Measurements from ENCODE around the gene VASP. TPM values are rescaled to one million over a fixed set of nuclear protein-coding genes. Genes with fewer than 3 reads are reported as not detected.
"Not testable (repeated sequence)": the region's sequence is repeated elsewhere in the genome, so short reads cannot be mapped to it uniquely, and the experiment has no call there.

VASP gene
- total RNA-seq, 1 experiment from 2014 or later: 269 TPM

DNA sequence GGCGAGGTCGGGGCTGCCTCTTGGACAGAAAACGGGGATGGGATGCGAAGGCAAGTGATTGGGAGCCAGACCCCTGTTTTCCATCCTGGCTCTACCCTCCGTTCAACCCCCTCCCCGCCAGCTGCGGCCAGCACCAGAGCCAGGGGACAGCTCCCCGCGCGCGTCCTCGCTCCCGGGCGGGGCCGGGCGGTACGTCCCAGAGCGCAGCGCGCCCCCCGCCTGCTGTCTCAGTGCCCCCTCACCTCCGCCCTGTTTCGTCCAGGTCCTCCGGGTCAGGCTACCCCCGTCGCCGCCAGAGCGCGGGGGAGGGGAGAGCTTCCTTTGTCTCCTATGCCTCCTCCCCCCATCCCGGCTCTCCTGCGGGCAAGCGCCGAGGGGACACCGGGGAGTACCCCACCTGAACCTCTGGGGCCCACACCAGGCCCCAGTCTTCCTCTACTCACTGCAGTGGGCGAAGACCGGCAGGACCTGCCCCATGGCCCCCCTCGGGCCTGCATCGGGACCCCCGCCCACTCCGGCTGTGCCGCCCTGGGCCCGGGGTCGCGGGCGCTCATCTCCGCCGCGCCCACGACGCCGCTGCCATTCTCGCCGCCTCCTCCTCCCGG is 10.8 kb upstream of the VASP start:
- DNase-seq (ENCODE audit: low read depth): no peak

DNA sequence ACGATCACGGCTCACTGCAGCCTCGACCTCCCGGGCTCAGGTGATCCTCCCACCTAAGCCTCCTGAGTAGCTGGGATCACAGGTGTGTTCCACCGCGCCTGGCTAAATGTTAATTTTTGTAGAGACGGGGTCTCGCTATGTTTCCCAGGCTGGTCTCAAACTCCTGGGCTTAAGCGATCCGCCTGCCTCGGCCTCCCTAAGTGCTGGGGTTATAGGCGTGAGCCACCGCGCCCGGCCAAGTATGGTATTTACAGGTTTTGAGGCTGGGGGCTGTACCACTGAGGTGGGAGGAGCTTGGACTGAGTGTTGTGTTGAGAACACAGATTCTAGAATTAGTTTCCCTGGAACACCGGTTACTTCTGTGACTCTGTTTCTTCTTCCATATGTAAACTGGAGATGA is 9.5 kb upstream of the VASP start:
- DNase-seq (ENCODE audit: low read depth): no peak

DNA sequence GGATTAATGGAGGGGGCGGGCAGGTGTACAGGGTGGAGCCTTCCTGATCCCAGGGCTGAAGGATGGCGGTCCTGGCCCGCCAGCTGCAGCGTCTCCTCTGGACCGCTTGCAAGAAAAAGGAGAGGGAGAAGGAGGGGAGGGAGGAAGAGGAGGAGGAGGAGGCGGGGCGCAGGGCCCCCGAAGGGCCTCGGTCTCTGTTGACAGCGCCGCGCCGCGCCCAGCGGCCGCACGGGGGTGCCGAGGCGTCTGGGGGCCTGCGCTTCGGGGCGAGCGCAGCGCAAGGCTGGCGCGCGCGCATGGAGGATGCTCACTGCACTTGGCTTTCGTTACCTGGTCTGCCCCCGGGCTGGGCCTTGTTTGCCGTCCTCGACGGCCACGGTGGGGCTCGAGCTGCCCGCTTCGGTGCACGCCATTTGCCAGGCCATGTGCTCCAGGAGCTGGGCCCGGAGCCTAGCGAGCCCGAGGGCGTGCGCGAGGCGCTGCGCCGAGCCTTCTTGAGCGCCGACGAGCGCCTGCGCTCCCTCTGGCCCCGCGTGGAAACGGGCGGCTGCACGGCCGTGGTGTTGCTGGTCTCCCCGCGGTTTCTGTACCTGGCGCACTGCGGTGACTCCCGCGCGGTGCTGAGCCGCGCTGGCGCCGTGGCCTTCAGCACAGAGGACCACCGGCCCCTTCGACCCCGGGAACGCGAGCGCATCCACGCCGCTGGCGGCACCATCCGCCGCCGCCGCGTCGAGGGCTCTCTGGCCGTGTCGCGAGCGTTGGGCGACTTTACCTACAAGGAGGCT is 8.7 kb upstream of the VASP start, which contains the start of gene PPM1N:
PPM1N (plus strand) TSS at position 33 of the 785 bp plus-strand sequence; CDS start at position 63, 30 bp downstream.
- no peak for DNase-seq (ENCODE audit: low read depth)

DNA sequence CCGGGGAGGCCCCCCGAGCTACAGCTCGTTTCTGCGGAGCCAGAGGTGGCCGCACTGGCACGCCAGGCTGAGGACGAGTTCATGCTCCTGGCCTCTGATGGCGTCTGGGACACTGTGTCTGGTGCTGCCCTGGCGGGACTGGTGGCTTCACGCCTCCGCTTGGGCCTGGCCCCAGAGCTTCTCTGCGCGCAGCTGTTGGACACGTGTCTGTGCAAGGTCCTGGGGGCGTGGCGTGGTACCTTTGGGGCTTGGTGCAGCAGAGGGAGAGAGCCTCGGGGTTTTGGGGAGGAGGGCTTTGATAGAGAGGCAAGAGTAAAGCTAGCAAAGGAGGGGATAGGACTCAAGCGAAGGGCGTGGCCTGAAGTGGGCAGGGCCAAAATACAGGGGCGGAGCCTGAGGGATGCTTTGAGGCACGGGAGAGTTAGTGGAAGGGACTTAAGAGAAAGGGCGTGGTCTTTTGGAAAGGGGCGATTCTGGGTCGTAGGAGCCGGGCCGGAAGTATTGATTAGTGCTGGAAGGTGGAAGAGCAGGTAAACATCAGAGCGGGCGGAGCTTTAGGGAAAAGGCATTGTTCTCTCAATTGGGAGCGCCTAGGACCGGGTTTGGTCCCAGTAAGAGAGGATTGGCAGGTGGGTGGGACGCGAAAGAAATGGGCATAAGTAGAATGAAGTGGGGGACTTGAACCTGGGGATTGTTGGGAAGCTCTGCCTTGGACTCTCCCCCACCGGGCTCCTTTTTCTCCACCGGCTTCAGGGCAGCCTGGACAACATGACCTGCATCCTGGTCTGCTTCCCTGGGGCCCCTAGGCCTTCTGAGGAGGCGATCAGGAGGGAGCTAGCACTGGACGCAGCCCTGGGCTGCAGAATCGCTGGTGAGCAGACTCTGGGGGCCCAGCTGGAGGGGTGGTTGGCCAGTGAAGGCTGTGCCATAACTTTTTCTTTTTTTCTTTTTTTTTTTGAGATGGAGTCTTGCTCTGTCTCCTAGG is 7.8 kb upstream of the VASP start:
- DNase-seq (ENCODE audit: low read depth): no peak

DNA sequence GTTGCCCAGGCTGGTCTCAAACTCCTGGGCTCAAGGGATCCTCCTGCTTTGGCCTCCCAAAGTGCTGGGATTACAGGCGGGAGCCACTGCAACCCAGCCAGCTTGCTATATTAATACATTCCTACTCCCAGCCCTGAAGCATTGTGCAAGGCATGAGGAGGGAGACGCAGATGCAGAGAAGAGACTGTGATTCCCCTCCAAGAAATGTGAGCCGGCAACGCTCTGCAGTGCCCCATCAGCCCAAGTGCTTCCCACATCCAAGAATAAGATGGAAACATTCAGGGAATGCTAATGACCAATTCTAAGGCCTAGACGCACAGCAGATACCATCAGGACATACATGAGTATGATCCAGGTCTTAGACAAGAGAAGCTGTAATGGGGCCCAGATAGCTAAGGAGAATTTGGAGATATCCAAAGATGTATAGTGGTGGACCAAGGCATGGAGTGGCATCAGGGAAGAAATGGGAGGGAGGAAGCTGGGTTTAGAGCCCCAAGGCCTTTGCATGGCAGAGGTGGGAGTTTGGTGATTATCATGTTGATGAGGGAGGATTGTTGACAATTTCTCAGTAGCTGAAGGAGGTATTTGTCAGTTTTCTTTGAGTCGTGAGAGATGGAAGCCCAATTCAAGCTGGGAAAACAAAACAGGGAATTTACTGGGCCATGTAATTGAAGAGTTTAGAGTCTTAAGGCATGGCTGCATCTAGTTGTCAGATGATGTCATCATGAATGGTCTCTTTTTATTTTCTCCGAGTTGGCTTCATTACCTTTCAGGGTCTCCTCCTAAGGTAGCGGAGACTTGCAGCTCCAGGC is 6.2 kb upstream of the VASP start:
- no peak for DNase-seq (ENCODE audit: low read depth)

DNA sequence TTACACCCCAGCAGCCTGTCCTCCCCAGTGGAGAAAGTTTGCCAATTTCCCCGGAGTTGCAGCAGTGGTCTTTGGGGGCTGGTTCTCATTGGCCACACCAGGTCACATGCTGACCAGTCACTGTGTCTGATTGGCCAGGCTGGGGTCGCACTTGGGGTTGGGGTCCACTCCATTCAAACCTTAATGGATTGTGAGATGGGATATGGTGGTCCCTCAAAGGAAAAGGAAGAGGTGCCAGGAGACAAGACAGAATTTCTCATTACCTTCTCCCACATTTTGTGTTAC is 5.6 kb upstream of the VASP start:
- DNase-seq (ENCODE audit: low read depth): no peak

DNA sequence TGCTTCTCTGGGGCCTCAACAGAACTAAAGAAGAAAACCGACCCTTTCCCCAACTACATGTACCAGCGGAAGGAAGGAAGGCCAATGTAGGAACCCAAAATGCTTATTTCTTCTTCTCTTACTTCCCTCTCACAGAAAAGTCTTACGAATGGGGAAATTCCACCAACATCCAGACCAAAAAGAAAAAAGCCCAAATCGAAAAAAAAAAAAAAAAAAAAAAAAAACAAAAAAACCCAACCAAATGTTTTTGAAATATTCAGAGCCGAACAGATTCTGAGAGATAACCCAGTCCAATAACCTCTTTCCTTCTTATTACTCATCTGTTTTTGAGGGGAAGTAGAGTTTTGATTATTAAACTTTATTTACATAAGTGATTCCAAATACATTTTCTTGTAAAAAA is 5.2 kb upstream of the VASP start:
- DNase-seq (ENCODE audit: low read depth): no peak

DNA sequence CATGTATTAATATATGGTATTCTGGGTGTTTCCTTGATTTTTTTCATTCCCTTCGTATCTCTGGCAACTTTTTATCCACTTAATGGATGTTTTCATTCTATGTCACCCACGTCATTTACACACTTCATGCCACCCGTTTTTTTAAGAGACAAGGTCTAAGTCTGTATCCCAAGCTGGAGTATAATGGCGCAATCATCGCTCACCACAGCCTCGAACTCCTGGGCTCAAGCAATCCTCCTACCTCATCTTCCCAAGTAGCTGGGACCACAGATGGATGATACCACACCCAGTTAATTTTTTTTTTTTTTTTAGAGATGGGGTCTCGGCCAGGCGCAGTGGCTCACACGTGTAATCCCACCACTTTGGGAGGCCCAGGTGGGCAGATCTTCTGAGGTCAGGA is 3.4 kb upstream of the VASP start:
- DNase-seq (ENCODE audit: low read depth): no peak

DNA sequence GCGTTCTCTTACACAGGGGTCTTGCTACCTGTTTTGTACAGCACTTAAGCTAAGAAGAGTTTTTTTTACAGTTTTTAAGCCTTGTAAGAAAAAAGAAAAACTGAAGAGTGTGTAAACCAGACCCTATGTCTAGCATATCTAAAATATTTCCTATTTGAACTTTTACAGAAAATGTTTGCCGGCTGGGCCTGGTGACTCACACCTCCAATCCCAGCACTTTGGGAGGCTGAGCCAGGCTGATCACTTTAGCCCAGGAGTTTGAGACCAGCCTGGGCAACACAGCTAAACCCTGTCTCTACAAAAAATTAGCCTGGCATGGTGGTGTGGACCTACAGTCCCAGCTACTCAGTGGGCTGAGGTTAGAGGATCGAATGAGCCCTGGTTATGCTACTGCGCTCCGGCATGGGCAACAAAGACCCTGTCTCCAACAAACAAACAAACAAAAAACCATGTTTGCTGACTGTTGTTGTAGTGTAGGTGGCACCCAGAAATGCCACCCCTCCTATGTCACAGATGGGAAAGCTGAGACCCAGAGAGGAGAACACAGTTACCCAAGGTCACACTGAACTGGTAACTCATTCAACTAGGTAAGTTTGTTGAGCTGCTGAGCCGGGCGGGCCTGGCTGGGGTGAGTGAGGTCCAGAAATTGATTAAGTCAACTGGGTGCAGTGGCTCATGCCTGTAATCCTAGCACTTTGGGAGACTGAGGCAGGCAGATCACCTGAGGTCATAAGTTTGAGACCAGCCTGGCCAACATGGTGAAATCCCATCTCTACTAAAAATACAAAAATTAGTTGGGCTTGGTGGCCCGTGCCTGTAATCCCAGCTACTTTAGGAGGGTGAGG is 1.9 kb upstream of the VASP start:
- DNase-seq (ENCODE audit: low read depth): peak; percentile 38

DNA sequence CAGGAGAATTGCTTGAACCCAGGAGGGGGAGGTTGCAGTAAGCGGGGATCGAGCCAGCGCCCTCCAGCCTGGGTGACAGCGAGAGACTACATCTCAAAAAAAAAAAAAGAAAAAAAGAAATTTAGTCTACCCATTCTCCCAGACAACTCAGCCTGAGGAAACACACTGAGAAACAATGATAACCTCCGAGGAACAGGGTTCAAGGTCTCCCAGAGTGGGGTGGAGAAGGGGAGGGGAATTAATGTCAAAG is 1.4 kb upstream of the VASP start:
- DNase-seq (ENCODE audit: low read depth): no peak

DNA sequence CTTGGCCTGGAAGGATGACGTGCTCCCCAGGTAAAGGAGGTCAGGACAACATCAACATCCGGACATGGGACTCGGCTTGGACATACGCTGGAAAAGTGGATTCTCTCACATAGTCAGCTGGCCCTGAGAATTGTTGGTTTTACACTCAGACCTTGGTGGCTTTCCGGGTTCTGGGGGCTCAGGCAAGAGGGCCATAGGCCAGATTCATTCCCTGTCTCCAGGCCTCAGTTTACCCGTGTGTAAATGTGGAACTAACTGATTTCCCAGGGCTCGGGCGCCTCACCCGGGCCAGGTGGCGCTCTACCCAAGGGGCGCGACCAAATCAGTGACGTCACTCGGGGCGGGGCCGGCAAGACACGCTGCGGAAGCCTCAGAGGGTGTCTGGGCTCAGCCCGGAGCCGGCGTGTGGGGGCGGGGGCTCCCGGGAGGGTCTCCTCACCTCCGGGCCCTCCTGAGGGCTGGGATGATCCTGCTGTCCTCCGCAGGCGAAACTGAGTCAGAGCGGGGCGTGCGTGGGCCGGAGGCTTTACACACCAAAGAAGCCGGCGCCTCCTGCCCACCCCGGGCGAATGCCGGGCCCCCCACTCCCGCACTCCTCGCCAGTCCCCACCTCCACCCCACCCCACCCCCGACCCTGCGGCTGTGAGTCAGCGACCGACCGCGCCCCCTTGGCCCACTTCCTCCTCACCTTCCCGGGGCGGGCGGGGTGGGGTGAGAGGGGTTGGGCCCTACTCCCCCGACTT is 862 bp upstream of the VASP start:
- DNase-seq (ENCODE audit: low read depth): peak; percentile 87

DNA sequence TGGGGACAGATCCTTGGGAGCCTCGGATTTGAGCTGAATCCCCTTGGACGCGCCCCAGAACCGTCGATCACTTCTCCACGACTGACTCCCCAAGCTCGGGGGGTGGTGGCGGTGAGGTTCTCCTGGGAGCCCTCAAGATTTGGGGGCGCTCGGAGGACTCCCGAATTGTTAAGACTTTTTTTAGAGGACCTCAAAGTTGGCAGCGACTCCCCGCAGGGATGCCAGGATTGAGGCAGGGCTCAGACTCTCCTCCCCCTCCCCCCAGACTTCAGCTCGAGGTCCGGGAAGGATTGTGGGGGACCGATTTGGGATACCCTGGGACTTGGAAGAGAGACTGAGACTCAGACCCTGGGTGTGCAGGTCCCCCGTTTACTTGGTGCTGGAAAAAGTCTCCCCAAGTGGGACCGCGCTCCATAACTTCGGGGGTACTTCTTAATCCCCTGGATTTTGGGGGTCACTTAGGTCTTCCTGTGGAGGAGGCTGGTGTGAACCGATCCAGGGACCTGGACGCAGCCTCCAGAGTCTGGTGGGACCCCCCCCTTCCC is 665 bp downstream of the VASP start:
- no peak for DNase-seq (ENCODE audit: low read depth)

DNA sequence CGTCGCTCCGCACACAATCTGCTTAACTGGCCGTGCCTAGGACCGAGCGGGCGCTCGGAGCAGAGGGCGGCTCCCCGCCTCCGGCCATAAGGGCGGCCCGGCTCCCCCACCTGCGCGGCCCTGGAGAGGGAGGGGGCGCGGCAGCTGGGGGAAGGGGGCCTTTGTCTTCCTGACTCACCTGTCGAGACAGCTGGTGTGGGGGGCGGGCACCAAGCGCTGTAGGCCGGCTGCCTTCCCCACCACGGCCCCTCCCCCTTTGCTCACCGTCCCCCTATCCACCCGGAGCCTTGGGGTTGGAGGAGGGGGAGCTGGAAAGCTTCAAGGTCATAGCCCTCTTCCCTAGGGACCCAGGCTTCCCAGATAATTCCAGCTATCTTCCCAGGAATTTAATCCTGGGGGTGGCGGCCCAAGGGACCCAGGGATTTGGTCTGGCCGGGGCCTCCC is 1.2 kb downstream of the VASP start:
- DNase-seq (ENCODE audit: low read depth): peak; percentile 40

DNA sequence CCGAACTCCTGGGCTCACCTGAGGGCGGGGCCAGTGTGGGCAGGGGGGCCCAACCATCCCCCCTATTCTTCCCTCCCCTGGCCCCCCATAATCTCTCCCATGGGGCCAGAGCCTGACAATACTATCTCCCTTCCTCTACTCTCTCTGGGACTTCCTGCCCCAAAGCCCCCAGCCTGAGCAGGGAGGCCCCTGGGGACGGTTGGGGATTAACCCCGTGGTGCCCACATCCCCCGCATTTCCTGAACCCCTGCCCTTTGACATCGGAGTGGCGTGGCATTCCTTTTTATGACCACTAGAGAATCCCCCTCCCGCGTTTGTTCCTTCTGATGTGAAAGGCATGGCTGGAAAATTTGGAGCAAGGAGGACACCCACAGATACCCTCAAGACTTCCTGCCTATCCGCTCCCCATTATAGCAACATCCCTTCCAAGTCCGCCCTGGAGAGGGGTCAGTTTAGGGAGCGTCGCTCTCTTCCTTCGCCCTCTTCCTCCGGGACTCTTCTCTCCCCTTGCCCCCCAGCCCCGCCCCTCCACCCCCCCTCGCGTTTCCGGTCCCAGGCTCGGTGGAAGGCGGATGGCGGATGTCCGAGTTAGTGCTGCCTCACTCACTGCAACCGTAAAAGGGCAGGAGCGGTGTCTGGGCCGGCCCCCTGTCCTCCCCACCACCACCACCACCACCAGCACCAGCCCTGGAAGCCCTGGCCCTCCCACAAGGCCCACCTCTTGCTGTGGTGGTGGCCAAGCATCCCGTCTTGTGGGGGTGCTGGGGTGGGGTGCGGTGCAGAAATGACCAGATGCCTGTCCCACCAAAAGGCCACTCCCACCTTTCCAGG is 1.8 kb downstream of the VASP start:
- DNase-seq (ENCODE audit: low read depth): peak; percentile 68

DNA sequence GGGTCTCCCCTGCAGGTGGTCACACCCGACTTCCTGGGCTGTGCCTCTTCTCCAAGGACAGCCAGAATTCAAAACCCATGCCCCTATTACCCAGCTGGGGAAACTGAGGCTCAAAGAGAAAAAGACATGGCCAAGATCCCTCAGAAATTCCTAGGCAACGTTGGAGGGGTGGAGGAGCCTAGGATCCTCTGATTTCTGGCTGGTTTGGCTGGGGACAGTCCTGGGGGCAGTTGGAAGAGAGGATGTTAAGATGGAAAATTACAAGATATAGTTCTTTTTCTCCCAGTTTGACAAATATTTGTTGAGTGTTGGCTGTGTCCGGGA is 2.4 kb downstream of the VASP start:
- DNase-seq (ENCODE audit: low read depth): no peak

DNA sequence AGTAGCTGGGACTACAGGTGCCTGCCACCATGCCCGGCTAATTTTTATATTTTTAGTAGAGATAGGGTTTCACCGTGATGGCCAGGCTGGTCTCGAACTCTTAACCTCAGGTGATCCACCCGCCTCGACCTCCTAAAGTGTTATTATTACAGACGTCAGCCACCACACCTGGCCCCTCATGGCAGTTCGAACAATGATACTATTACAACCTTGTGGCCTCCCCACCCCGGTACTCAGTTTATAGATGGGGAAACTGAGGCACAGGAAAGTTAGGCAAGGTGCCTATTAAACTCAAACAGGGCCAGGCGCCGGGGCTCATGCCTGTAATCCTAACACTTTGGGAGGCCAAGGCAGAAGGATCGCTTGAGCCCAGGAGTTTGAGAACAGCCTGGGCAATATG is 3.1 kb downstream of the VASP start:
- not testable (repeated sequence) for DNase-seq (ENCODE audit: low read depth)

DNA sequence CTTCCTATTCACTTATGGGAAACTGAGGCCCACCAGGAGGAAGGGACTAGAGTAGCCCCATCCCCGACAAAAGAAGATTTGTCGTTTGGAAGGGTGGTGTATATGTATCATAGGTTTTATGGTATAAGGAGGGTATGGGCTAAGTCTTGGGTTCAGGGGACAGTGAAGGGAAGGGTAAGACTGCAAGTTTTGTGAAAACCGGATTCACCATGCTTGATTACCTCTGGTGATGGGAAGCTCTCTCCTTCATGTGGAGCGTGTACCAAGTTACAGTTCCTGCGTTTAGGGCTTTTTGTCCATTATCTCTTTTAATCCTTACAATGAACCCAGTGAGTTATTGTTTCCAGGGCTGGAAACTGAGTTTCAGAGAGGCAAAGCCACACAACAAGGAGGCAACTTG is 3.8 kb downstream of the VASP start:
- DNase-seq (ENCODE audit: low read depth): no peak

DNA sequence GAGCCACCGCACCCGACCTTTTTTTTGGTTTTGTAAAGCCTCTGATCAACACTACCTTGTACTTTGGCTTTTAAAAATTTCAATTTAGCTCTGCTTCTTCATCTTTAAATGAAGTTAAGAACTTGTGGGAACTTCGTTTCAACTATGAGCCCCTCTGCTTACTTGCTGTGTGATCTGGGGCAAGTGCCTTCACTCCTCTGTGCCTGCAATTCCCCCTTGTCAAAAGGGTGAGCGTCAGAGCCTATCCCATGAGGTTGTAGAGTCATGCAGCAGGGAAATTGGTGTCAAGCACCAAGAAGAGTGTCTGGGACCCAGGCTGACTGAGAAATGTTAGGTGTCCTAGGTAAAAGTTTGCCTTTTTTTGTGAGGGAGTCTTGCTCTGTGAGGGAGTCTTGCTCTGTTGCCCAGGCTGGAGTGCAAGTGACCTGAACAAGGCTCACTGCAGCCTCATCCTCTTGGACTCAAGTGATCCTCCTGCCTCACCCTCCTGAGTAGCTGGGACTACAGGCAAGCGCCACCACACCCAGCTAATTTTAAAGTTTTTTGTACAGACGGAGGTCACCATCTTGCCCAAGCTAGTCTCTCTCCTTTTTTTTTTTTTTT is 5.7 kb downstream of the VASP start:
- DNase-seq (ENCODE audit: low read depth): no peak
